PC-9 (cell line): ENCODE data around the gene LRRC61.

Experiments
- CTCF ChIP-seq: fragments of 200-600 bp; sonication (generic); conservative IDR thresholded peaks from 2 replicates; pipeline ENCODE4 v1.6.1; 2017; ENCODE audit warnings: mixed run types, antibody characterized with exemption, mild to moderate bottlenecking, moderate library complexity
- EZH2 ChIP-seq: fragments of 200-600 bp; sonication (generic); IDR thresholded peaks from 2 replicates; pipeline ENCODE4 v1.8.0; 2017; ENCODE audit warnings: antibody characterized with exemption, low read depth

- no peak for TF ChIP-seq CTCF
- TF ChIP-seq EZH2 = no peak
Observed at GRCh38 chr7:150344299-150344698, 21.1 kb downstream of the LRRC61 start.
